Measurements from ENCODE around the gene FOXP2.

DNA sequence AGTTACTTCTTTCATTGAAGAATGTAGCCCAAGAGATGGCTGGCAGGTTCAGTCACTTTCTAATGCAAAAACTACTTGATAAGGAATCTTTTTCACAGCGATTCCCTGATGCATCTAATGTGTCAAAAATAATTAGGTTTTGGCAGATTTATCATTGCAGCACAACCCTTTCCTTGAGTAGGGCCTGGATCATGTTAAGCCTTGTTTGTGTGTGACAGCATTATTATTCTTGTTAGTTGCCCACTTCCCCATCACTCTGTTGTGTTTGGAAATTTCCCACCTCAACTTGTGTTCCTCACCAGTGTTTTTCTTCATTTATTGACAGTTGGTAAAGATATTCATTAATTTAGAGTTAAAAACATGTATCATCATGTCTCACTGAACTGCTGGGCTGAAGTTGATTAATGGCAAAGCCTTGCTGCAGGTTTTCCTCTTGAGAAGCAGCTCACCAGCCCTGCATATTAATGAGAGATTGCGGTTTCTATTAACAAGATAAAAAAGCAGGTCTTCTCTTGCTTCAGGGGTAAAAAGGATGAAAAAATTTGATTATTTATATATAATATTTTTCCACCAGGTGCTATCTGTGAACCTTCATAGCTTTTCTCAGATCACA is 273.9 kb downstream of the FOXP2 start:
- TF ChIP-seq EP300 (IDR thresholded peaks at IDR 0.05): no peak
- no peak for TF ChIP-seq POLR2A (IDR thresholded peaks at IDR 0.05)
